Kidney (tissue), 14 donors: Measurements from ENCODE around the gene EBP. TPM values are rescaled to one million over a fixed set of nuclear protein-coding genes. Genes with fewer than 3 reads are reported as not detected.

Source experiments
- DNase-seq, 5 donors: peaks; one replicate each; pipeline ENCODE4 v3.0.0-alpha.2; 2013 to 2020
- FAIRE-seq: peaks from 2 replicates; lab custom pipeline; 2012; peaks lifted over from hg19 to GRCh38; lab: Jason Lieb, UNC
- H3K27ac ChIP-seq, 2 donors: one replicate each; pipeline ENCODE4 v1.7.0; 2013; ENCODE audit warnings: low read depth in 2 of 2, low read length in 2 of 2, inconsistent platforms in 1 of 2
- H3K27me3 ChIP-seq: one replicate; pipeline ENCODE4 v1.7.1; 2013; ENCODE audit warnings: low read length, inconsistent platforms; ENCODE audit not compliant: control insufficient read depth, insufficient read depth
- H3K36me3 ChIP-seq, 3 donors: one replicate each; pipeline versions ENCODE4 v1.7.0 to v1.7.1; 2013; ENCODE audit warnings: low read length in 3 of 3, control low read depth in 1 of 3, inconsistent platforms in 1 of 3; ENCODE audit not compliant: insufficient read depth in 3 of 3, control insufficient read depth in 2 of 3
- H3K4me1 ChIP-seq, 3 donors: one replicate each; pipeline versions ENCODE4 v1.7.0 to v1.7.1; 2013; ENCODE audit warnings: low read length in 3 of 3, inconsistent platforms in 1 of 3, low read depth in 1 of 3; ENCODE audit not compliant: control insufficient read depth in 2 of 3, insufficient read depth in 2 of 3
- H3K4me3 ChIP-seq, 3 donors: one replicate each; pipeline versions ENCODE4 v1.7.0 to v1.8.1; 2013; ENCODE audit warnings: low read length in 3 of 3, control low read depth in 1 of 3, inconsistent platforms in 1 of 3
- H3K9ac ChIP-seq, 3 donors: one replicate each; pipeline versions ENCODE4 v1.7.0 to v1.7.1; 2013; ENCODE audit warnings: low read length in 3 of 3, control low read depth in 1 of 3, inconsistent platforms in 1 of 3
- H3K9me3 ChIP-seq, 3 donors: one replicate each; pipeline versions ENCODE4 v1.7.0 to v1.7.1; 2013; ENCODE audit warnings: low read length in 3 of 3, control low read depth in 1 of 3, inconsistent platforms in 1 of 3; ENCODE audit not compliant: control insufficient read depth in 2 of 3, insufficient read depth in 1 of 3
- intact Hi-C: fragments of 100-400 bp; cut with DNase I; formaldehyde crosslinking; loops from one replicate; pipeline ENCODE4 v1.11.1; 2022
- polyA plus RNA-seq: library from polyadenylated mRNA; stranded (reverse); fragments of 350-450 nt; fragmentation: Illumina TruSeq; extraction: RNeasy Lipid Tissue Mini Kit (QIAGEN cat#74804); gene quantifications from one replicate; pipeline ENCODE4 v1.2.3, GENCODE V29; 2014; ENCODE audit warnings: low read depth, low replicate concordance; ENCODE audit not compliant: insufficient read depth
- total RNA-seq: library from RNA; stranded (reverse); fragmentation: NEBNext Ultra II Directional; extraction: Animal tissue kit (Norgen Biotek cat#: 25700); gene quantifications from one replicate; pipeline ENCODE4 v1.2.1, GENCODE V29; 2021
- TF ChIP-seq, protein P1 (sequence below): IDR thresholded peaks from 3 replicates; pipeline ENCODE4 v1.5.1; 2012; ENCODE audit warnings: mild to moderate bottlenecking, moderate library complexity, borderline replicate concordance; ENCODE audit not compliant: insufficient read depth; ENCODE audit errors: extremely low read depth
- donor health status: control.
- donor health status: control.
- donor health status: control.
- donor health status: control.
- donor health status: control.
- donor health status: DM: yes; HTN: yes; CAD: no.
- donor health status: Normal renal cell carcinoma (clear cell type).

Gene EBP
- total and polyA plus RNA-seq, 2 donors from 2014 or later: 33.8 to 164 TPM

DNA sequence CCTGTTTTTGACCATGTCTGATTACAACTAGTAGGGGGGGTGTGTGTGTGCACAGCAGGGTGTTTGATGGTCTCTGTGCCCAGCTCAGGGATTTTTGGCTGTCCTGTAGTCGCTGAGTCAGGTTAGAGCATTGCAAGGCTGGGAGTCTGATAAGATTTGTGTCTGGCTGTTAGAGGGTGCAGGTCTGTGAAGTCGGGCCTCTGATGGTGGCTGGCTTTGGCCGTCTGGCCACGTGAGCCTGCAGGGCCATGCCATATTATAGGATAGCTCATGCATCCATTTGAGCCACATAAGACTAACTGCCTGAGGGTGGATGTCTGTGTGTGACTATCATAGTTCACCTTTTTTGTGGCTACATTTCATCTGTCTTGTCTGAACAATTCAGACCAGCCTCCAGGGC is 7.9 kb upstream of the EBP start:
- Histone ChIP-seq H3K9me3 (no peaks in the 10 kb centered on the region), H3K27me3 (no peaks in the 10 kb centered on the region), H3K4me1 (peaks cover 0 to 5% (median 5%) of the 10 kb centered on the region in 3 donors), H3K27ac (no peak overlapping the region), H3K9ac (no peak overlapping the region), H3K36me3 (no peaks in the 10 kb centered on the region), H3K4me3 (no peak overlapping the region)
- intact Hi-C loops: no loop called here
- DNase-seq: no peak
- no peak for FAIRE-seq
- TF ChIP-seq, protein P1, sequence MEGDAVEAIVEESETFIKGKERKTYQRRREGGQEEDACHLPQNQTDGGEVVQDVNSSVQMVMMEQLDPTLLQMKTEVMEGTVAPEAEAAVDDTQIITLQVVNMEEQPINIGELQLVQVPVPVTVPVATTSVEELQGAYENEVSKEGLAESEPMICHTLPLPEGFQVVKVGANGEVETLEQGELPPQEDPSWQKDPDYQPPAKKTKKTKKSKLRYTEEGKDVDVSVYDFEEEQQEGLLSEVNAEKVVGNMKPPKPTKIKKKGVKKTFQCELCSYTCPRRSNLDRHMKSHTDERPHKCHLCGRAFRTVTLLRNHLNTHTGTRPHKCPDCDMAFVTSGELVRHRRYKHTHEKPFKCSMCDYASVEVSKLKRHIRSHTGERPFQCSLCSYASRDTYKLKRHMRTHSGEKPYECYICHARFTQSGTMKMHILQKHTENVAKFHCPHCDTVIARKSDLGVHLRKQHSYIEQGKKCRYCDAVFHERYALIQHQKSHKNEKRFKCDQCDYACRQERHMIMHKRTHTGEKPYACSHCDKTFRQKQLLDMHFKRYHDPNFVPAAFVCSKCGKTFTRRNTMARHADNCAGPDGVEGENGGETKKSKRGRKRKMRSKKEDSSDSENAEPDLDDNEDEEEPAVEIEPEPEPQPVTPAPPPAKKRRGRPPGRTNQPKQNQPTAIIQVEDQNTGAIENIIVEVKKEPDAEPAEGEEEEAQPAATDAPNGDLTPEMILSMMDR: no peak

DNA sequence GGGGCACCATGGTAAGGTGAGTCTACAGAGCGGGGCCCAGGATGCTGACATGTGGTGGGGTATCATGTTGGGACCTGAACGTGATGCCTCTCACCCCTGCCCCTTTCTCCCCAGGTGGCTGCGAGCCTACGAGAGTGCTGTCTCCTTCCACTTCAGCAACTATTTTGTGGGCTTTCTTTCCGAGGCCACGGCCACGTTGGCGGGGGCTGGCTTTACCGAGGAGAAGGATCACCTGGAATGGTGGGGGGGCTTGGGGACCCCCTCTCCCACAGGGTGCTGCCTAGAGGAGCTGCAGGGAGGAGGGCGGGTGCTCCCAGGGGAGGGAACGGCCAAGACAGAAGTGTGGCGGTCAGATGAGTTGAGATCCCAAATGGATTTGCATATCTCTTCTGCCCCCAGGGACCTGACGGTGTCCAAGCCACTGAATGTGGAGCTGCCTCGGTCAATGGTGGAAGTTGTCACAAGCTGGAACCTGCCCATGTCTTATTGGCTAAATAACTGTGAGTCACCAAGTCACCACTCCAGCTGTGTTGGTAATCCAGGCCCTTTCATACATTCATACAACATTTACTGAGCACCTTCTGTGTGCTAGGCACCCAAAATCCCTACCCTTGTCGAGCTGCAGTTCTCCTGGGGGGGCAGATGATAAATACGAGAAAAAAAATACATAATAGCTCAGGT is 7.3 kb upstream of the EBP start:
- H3K4me3 ChIP-seq: no peak overlapping the region
- H3K27me3 ChIP-seq: no peaks in the 10 kb centered on the region
- no peaks in the 10 kb centered on the region for H3K9me3 ChIP-seq
- H3K27ac ChIP-seq: no peak overlapping the region
- TF ChIP-seq, protein P1: no peak
- H3K9ac ChIP-seq: no peak overlapping the region
- peaks cover 0 to 5% (median 5%) of the 10 kb centered on the region in 3 donors for H3K4me1 ChIP-seq
- FAIRE-seq (no peak), DNase-seq (no peak)
- intact Hi-C loops: no loop called here
- H3K36me3 ChIP-seq: no peaks in the 10 kb centered on the region

DNA sequence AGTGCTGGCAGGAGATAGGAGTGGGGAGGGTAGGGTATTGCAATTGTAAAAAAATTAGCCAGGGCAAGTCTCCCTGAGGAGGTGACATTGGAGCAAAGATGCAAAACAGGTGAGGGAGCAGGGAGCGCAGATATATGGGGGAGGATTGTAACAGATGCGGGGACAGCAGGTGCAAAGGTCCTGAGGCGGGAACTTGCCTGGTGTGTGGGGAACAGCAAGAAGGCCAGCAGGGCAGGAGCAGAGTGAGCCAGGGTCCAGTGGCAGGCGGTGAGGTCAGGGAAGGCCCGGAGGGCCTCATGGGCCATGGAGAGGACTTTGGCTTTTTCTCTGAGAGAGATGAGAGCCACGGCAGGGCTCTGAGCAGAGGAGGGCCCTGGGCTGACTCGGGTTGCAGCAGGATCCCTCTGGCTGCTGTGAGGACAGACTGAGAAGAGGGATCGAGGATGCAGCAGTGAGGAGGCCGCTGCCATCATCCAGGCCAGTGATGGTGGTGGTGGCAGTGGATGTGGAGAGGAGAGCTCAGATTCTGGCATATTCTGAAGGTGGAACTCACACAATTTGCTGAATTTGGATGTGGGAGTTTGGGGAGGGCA is 6.6 kb upstream of the EBP start:
- Histone ChIP-seq H3K4me1 (no peaks in the 10 kb centered on the region), H3K4me3 (no peak overlapping the region), H3K9me3 (no peaks in the 10 kb centered on the region), H3K9ac (no peak overlapping the region), H3K27me3 (no peaks in the 10 kb centered on the region), H3K27ac (no peak overlapping the region), H3K36me3 (no peaks in the 10 kb centered on the region)
- intact Hi-C loops: no loop called here
- DNase-seq (peak in 1 of 5 donors; percentile 7), FAIRE-seq (no peak)
- TF ChIP-seq, protein P1: no peak
